NCI-H446 (cell line): Measurements from ENCODE around the gene DCAF6.
A peak's percentile ranks its signal among the peaks of the same experiment; 100 is the strongest.
"Not testable (repeated sequence)": the region's sequence is repeated elsewhere in the genome, so short reads cannot be mapped to it uniquely, and the experiment has no call there.

Source experiments
- DNase-seq, 2 experiments: peaks; one replicate each; lab custom pipeline; 2025; lab: John Stamatoyannopoulos, UW

The DCAF6 gene

GRCh38 chr1:167923324-167924056 is 13.0 kb upstream of the DCAF6 start:
- no peak for DNase-seq

GRCh38 chr1:167924102-167924501 is 12.4 kb upstream of the DCAF6 start:
- no peak for DNase-seq

- DNase-seq = no peak
Observed at GRCh38 chr1:167924543-167925231, 11.8 kb upstream of the DCAF6 start.

GRCh38 chr1:167926486-167926997 is 9.9 kb upstream of the DCAF6 start:
- DNase-seq = no peak

GRCh38 chr1:167927046-167927754 is 9.3 kb upstream of the DCAF6 start:
- no peak for DNase-seq

GRCh38 chr1:167928457-167928852 is 8.0 kb upstream of the DCAF6 start:
- no peak for DNase-seq

- not testable (repeated sequence) for DNase-seq
Observed at GRCh38 chr1:167928919-167929318, 7.6 kb upstream of the DCAF6 start.

- no peak for DNase-seq
Observed at GRCh38 chr1:167929725-167930124, 6.8 kb upstream of the DCAF6 start.

- DNase-seq = no peak
Observed at GRCh38 chr1:167933788-167934187, 2.7 kb upstream of the DCAF6 start.

GRCh38 chr1:167934426-167935215 is 1.9 kb upstream of the DCAF6 start:
- DNase-seq = no peak

- DNase-seq = peak in 1 of 2 experiments; percentile 32
Observed at GRCh38 chr1:167935216-167936067, 1.0 kb upstream of the DCAF6 start.

GRCh38 chr1:167936930-167937708 is 636 bp downstream of the DCAF6 start, which contains the start of gene MPC2:
MPC2 (minus strand) TSS chr1:167937072; CDS start chr1:167935841, 1,231 bp downstream.
- DNase-seq = peak in 1 of 2 experiments; percentile 61

GRCh38 chr1:167937709-167938010 is 1.2 kb downstream of the DCAF6 start:
- DNase-seq = no peak

- DNase-seq = no peak
Observed at GRCh38 chr1:167938080-167938636, 1.7 kb downstream of the DCAF6 start.

GRCh38 chr1:167940264-167940663 is 3.8 kb downstream of the DCAF6 start:
- DNase-seq = no peak

- DNase-seq = no peak
Observed at GRCh38 chr1:167943541-167943940, 7.1 kb downstream of the DCAF6 start.

- no peak for DNase-seq
Observed at GRCh38 chr1:167947733-167948132, 11.2 kb downstream of the DCAF6 start.

- DNase-seq = no peak
Observed at GRCh38 chr1:167949785-167950184, 13.3 kb downstream of the DCAF6 start.

- DNase-seq = no peak
Observed at GRCh38 chr1:167950569-167950968, 14.1 kb downstream of the DCAF6 start.

GRCh38 chr1:167955915-167956314 is 19.4 kb downstream of the DCAF6 start:
- no peak for DNase-seq
